ENCODE measurements around the gene KLF16. TPM values are rescaled to one million over a fixed set of nuclear protein-coding genes. Genes with fewer than 3 reads are reported as not detected.

KLF16 gene
- total and polyA plus RNA-seq, 2 donors from 2014 or later, result 10.4 to 22.2 TPM

DNA sequence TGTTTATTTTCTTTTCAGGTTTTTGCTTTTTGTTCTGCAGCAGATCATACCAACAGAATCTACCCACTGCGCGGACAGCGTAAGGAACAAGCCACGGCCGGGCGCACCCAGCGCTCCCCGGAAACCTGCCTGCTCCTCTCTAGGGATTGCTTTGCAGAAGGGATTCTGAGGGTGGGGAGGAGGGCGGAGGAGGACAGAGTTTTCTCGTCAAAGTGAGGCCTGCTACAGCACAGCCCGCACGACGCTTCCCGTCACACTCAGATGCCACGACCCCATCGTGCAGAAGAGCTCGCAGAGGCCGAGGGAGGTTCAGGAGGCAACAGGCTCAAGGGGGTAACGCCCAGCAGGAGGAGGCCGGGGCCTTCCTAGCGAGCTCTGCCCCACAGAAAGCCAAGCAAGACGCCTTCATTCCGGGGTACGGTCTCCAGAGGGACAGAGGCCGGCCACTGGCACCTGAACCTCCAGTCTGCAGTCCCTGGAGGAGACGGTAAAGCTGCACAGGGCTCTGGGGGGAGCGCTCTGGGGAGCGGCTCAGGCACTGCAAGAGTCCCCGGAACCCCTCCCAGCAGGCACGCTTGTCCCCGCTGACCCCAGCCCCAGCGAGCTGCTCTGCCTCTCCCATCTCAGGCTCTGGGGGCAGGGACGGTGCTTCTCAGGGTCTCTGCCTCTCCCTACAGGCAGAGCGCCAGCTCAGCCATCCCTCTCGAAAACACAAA is 22.0 kb downstream of the KLF16 start:
- no peak for TF ChIP-seq CTCF (IDR thresholded peaks at IDR 0.05; ENCODE audit: borderline replicate concordance, extremely low read depth, insufficient read depth)
- peaks cover 0 to 47% (median 5%) of the 10 kb centered on the region in 3 donors for H3K4me1 ChIP-seq (ENCODE audit: control insufficient read depth in 2 of 3, insufficient read depth in 2 of 3, low read depth in 1 of 3, low read length in 3 of 3)
- H3K4me3 ChIP-seq (ENCODE audit: low read length in 3 of 3), result peak overlapping the region in 1 of 3 donors; percentile 35
- DNase-seq, result peak in 1 of 5 donors; percentile 74
- FAIRE-seq, result no peak
- intact Hi-C loops (cut with DNase I), result no loop called here
- H3K27me3 ChIP-seq (ENCODE audit: control insufficient read depth, insufficient read depth, low read length), result no peaks in the 10 kb centered on the region
- no peaks in the 10 kb centered on the region for H3K9me3 ChIP-seq (ENCODE audit: control insufficient read depth in 2 of 3, insufficient read depth in 1 of 3, low read length in 3 of 3)
- no peaks in the 10 kb centered on the region for H3K36me3 ChIP-seq (ENCODE audit: control insufficient read depth in 2 of 3, insufficient read depth in 3 of 3, low read length in 3 of 3)
- H3K9ac ChIP-seq (ENCODE audit: low read length in 3 of 3), result peak overlapping the region in 1 of 3 donors; percentile 19
- H3K27ac ChIP-seq (ENCODE audit: low read depth in 2 of 2, low read length in 2 of 2), result peak overlapping the region in 1 of 2 donors; percentile 63

DNA sequence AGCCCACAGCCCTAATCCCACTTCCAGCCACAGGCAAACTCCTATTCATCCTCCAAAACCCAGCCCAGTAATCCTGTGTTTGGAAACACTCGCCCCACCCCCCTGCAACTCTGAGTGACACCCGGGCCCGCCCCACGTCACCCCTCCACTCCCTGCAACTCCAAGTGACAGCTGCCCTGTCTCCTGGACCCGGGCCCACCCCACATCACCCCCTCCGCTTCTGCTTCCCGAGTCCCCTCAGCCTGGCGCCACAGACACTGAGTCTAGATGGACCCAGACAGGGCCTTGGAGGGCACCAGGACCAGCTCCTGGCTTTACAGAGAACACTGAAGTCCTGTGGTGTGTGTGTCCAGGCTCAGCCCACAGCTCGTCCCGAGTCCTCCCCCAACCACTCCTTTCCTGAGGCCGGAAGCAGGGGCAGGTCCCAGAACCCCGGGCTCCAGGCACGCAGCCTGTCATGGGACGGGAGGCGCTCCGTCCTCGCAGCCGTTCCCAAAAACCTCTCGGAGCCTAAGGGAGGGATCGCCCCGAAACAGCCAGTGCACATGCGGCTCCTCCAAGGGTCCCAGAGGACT is 22.8 kb downstream of the KLF16 start:
- H3K27me3 ChIP-seq (ENCODE audit: control insufficient read depth, insufficient read depth, low read length), result no peaks in the 10 kb centered on the region
- intact Hi-C loops (cut with DNase I), result no loop called here
- H3K4me1 ChIP-seq (ENCODE audit: control insufficient read depth in 2 of 3, insufficient read depth in 2 of 3, low read depth in 1 of 3, low read length in 3 of 3), result peaks cover 0 to 40% (median 0%) of the 10 kb centered on the region in 3 donors
- TF ChIP-seq CTCF (IDR thresholded peaks at IDR 0.05; ENCODE audit: borderline replicate concordance, extremely low read depth, insufficient read depth), result no peak
- FAIRE-seq (no peak), DNase-seq (peak in 1 of 5 donors; percentile 85)
- H3K4me3 ChIP-seq (ENCODE audit: low read length in 3 of 3), result peak overlapping the region in 1 of 3 donors; percentile 35
- H3K9ac ChIP-seq (ENCODE audit: low read length in 3 of 3), result peak overlapping the region in 1 of 3 donors; percentile 19
- peak overlapping the region in 1 of 2 donors; percentile 63 for H3K27ac ChIP-seq (ENCODE audit: low read depth in 2 of 2, low read length in 2 of 2)
- no peaks in the 10 kb centered on the region for H3K36me3 ChIP-seq (ENCODE audit: control insufficient read depth in 2 of 3, insufficient read depth in 3 of 3, low read length in 3 of 3)
- no peaks in the 10 kb centered on the region for H3K9me3 ChIP-seq (ENCODE audit: control insufficient read depth in 2 of 3, insufficient read depth in 1 of 3, low read length in 3 of 3)

GRCh38 chr19:1839658-1840540 is 23.5 kb downstream of the KLF16 start:
- Histone ChIP-seq H3K4me1 (ENCODE audit: control insufficient read depth in 2 of 3, insufficient read depth in 2 of 3, low read depth in 1 of 3, low read length in 3 of 3) (peaks cover 0 to 38% (median 0%) of the 10 kb centered on the region in 3 donors), H3K4me3 (ENCODE audit: low read length in 3 of 3) (no peak overlapping the region), H3K27me3 (ENCODE audit: control insufficient read depth, insufficient read depth, low read length) (no peaks in the 10 kb centered on the region), H3K9me3 (ENCODE audit: control insufficient read depth in 2 of 3, insufficient read depth in 1 of 3, low read length in 3 of 3) (no peaks in the 10 kb centered on the region), H3K36me3 (ENCODE audit: control insufficient read depth in 2 of 3, insufficient read depth in 3 of 3, low read length in 3 of 3) (no peaks in the 10 kb centered on the region), H3K27ac (ENCODE audit: low read depth in 2 of 2, low read length in 2 of 2) (no peak overlapping the region), H3K9ac (ENCODE audit: low read length in 3 of 3) (no peak overlapping the region)
- FAIRE-seq (no peak), DNase-seq (no peak)
- TF ChIP-seq CTCF (IDR thresholded peaks at IDR 0.05; ENCODE audit: borderline replicate concordance, extremely low read depth, insufficient read depth), result no peak
- intact Hi-C loops (cut with DNase I), result no loop called here

All from kidney (tissue), 14 donors.